Muscle of arm (tissue), 12 donors: Measurements from ENCODE around the gene CAPN2. TPM values are rescaled to one million over a fixed set of nuclear protein-coding genes. Genes with fewer than 3 reads are reported as not detected.

Experiments
- DNase-seq: peaks from one replicate; pipeline ENCODE4 v3.0.0-alpha.2; 2013
- polyA plus RNA-seq, 12 donors: library from polyadenylated mRNA; unstranded; fragments of 120-200 nt; gene quantifications; one replicate each; pipeline ENCODE4 v1.2.1, GENCODE V29; 2013; ENCODE audit not compliant: insufficient read length in 12 of 12

Gene CAPN2
- polyA plus RNA-seq, 12 donors = 77.6 to 121 (median 103) TPM; not detected in 1

- no peak for DNase-seq
These were observed 2.7 kb downstream of the CAPN2 start for GRCh38 chr1:223714849-223715603.

GRCh38 chr1:223715604-223716172 is 3.3 kb downstream of the CAPN2 start:
- no peak for DNase-seq

GRCh38 chr1:223716302-223716862 is 4.0 kb downstream of the CAPN2 start:
- no peak for DNase-seq

- DNase-seq = no peak
These were observed 4.8 kb downstream of the CAPN2 start for GRCh38 chr1:223717123-223717522.

GRCh38 chr1:223717695-223718363 is 5.5 kb downstream of the CAPN2 start:
- DNase-seq = no peak

- no peak for DNase-seq
These were observed 6.5 kb downstream of the CAPN2 start for GRCh38 chr1:223718850-223719249.

- no peak for DNase-seq
These were observed 8.7 kb downstream of the CAPN2 start for GRCh38 chr1:223720971-223721591.

- no peak for DNase-seq
These were observed 9.6 kb downstream of the CAPN2 start for GRCh38 chr1:223721658-223722607.

GRCh38 chr1:223723351-223723904 is 11.1 kb downstream of the CAPN2 start:
- no peak for DNase-seq

- no peak for DNase-seq
These were observed 12.0 kb downstream of the CAPN2 start for GRCh38 chr1:223724376-223724775.

GRCh38 chr1:223725578-223725977 is 13.2 kb downstream of the CAPN2 start:
- no peak for DNase-seq

- DNase-seq = peak; percentile 82
These were observed 14.2 kb downstream of the CAPN2 start for GRCh38 chr1:223726380-223727001.

- DNase-seq = no peak
These were observed 15.2 kb downstream of the CAPN2 start for GRCh38 chr1:223727541-223727940.

- no peak for DNase-seq
These were observed 17.6 kb downstream of the CAPN2 start for GRCh38 chr1:223729906-223730305.

GRCh38 chr1:223730479-223731132 is 18.3 kb downstream of the CAPN2 start:
- DNase-seq = no peak

GRCh38 chr1:223731133-223731770 is 18.9 kb downstream of the CAPN2 start:
- DNase-seq = no peak

- peak; percentile 80 for DNase-seq
These were observed 20.9 kb downstream of the CAPN2 start for GRCh38 chr1:223732993-223733798.
